HepG2 (cell line): Measurements from ENCODE around the gene USP2. TPM values are rescaled to one million over a fixed set of nuclear protein-coding genes. Genes with fewer than 3 reads are reported as not detected.

Source experiments
- KLF16 ChIP-seq, 2 experiments: sonication (generic) in 1 of 2; formaldehyde crosslinking in 1 of 2; IDR thresholded peaks; 2 replicates each; pipeline versions ENCODE4 v1.6.1 to v1.8.0; 2016 to 2023; ENCODE audit warnings: missing genetic modification reagents in 2 of 2, missing compliant biosample characterization in 1 of 2
- NFIB ChIP-seq: sonication (generic); formaldehyde crosslinking; IDR thresholded peaks from 2 replicates; pipeline ENCODE4 v1.9.0; 2021; ENCODE audit warnings: missing genetic modification reagents, mild to moderate bottlenecking, borderline replicate concordance
- PAX8 ChIP-seq: sonication (generic); formaldehyde crosslinking; IDR thresholded peaks from 2 replicates; pipeline ENCODE4 v1.8.0; 2022; ENCODE audit warnings: mild to moderate bottlenecking, missing genetic modification reagents, borderline replicate concordance
- SNAPC4 ChIP-seq: sonication (generic); formaldehyde crosslinking; IDR thresholded peaks from 2 replicates; pipeline ENCODE4 v1.4.0; 2020; ENCODE audit warnings: mild to moderate bottlenecking, missing genetic modification reagents
- SOX6 ChIP-seq, 2 experiments: fragments of 450-650 bp in 1 of 2; sonication (generic) in 1 of 2; formaldehyde crosslinking in 1 of 2; IDR thresholded peaks; 2 replicates each; pipeline versions ENCODE4 v1.4.0 to v1.6.1; 2017 to 2020; ENCODE audit warnings: antibody characterized with exemption in 1 of 2, mild to moderate bottlenecking in 1 of 2, missing genetic modification reagents in 1 of 2
- THAP9 ChIP-seq: sonication (generic); formaldehyde crosslinking; IDR thresholded peaks from 2 replicates; pipeline ENCODE4; 2020; ENCODE audit warnings: missing genetic modification reagents, mild to moderate bottlenecking, borderline replicate concordance
- TOE1 ChIP-seq: sonication (generic); formaldehyde crosslinking; IDR thresholded peaks from 2 replicates; pipeline ENCODE4 v1.4.0; 2020; ENCODE audit warnings: mild to moderate bottlenecking, missing genetic modification reagents
- TP53 ChIP-seq: sonication (generic); formaldehyde crosslinking; conservative IDR thresholded peaks from 2 replicates; pipeline ENCODE4 v1.4.0; 2020; ENCODE audit warnings: missing genetic modification reagents
- ZKSCAN5 ChIP-seq: sonication (generic); formaldehyde crosslinking; IDR thresholded peaks from 2 replicates; pipeline ENCODE4 v1.5.1; 2020; ENCODE audit warnings: mild to moderate bottlenecking, missing genetic modification reagents
- ZNF232 ChIP-seq: sonication (generic); formaldehyde crosslinking; IDR thresholded peaks from 2 replicates; pipeline ENCODE4 v1.4.0; 2020; ENCODE audit warnings: missing genetic modification reagents, borderline replicate concordance
- ZNF235 ChIP-seq: sonication (generic); formaldehyde crosslinking; IDR thresholded peaks from 2 replicates; pipeline ENCODE4 v1.8.1; 2023; ENCODE audit warnings: mild to moderate bottlenecking, missing genetic modification reagents, borderline replicate concordance
- ZNF605 ChIP-seq: sonication (generic); formaldehyde crosslinking; IDR thresholded peaks from 2 replicates; pipeline ENCODE4 v1.8.0; 2022; ENCODE audit warnings: mild to moderate bottlenecking, missing genetic modification reagents
- ZNF644 ChIP-seq: IDR thresholded peaks from 2 replicates; pipeline ENCODE4 v1.6.1; 2016; ENCODE audit warnings: low read depth
- ZSCAN31 ChIP-seq: sonication (generic); formaldehyde crosslinking; IDR thresholded peaks from 2 replicates; pipeline ENCODE4 v1.5.0; 2020; ENCODE audit warnings: low read depth, mild to moderate bottlenecking, missing genetic modification reagents
- polyA plus RNA-seq, 8 experiments: library from polyadenylated mRNA; depleted of rRNA in 3 of 8; stranded (reverse) in 7 of 8; unstranded in 1 of 8; fragments of >200 nt; fragmentation: Illumina TruSeq in 4 of 8; extraction: Trizol in 4 of 8; gene quantifications; 2 replicates each; pipeline versions ENCODE4 v1.2.1 to v1.2.3, GENCODE V29; 2011 to 2016; ENCODE audit warnings: low read depth in 4 of 8, missing spikeins in 1 of 8, mixed read lengths in 1 of 8; ENCODE audit not compliant: insufficient read depth in 1 of 8
- total RNA-seq, 5 experiments: library from RNA; depleted of rRNA; stranded (reverse); fragments of >200 nt; fragmentation: Illumina TruSeq; extraction: Trizol; gene quantifications; 2 replicates each; pipeline ENCODE4 v1.2.3, GENCODE V29; 2016; ENCODE audit warnings: low read depth in 1 of 5
- TF ChIP-seq, protein P1 (sequence below): IDR thresholded peaks from 2 replicates; pipeline ENCODE4 v1.6.1; 2016; ENCODE audit warnings: missing compliant biosample characterization, missing genetic modification reagents, borderline replicate concordance
- TF ChIP-seq, protein P2 (sequence below): fragments of 450-650 bp; IDR thresholded peaks from 2 replicates; pipeline ENCODE4 v1.6.1; 2016

USP2 gene
- total and polyA plus RNA-seq, 2 of the 13 experiments (the other 11 are each of a cell fraction or from before 2014, with no cell fraction given), result 2.5 to 6.0 TPM

DNA sequence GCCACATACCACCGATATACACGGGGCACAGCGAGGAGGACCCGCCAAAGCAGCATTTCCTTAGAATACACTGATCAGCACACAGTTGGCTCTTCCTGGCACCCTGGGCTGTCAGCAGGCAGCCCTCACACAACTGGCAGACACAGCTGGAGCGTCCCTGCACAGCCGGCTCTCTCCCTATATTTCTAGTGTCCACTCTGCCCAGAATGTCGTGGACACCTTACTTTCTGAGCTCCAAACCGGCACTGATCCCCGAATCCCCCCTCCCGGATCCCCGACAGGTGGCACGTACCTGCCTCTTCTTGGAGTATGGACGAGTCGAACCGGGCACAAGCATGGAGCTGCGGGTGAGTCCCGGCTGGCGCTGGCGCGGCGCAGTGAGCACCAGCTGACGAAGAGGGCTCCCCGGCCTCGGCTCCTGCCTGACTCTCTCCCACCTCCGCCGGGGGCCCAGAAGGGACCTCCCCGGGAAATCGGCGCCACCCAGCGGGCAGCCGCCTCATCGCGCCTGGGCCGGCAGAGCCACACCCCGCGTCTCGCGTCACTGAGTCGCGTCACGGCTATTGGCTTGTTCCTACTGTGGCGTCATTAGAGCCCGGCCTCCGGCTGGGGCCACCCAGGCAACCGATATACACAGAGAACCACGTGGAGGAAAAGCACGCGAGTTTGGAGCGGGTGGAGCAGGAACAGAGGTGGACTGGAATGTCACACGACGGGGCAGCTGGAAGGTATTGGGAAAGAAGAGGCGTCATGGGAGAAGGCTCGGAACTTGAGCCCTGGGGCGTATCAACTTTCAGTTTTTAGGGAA lies at the start of gene USP2 (continued):
- TF ChIP-seq ZSCAN31 (CRISPR knock-in tag) (peak; percentile 72; the same call in 1 of the 2 replicates), ZNF605 (CRISPR knock-in tag) (peak; percentile 69; the same call in 1 of the 2 replicates), KLF16 (CRISPR knock-in tag; IDR thresholded peaks at IDR 0.05) (peak in 1 of 2 experiments; percentile 91; a peak in 2 of 4 replicates), SNAPC4 (CRISPR knock-in tag) (no peak), TP53 (CRISPR knock-in tag) (0 out of 2 replicates have a peak, but pooled peaks have one; percentile 35), NFIB (CRISPR knock-in tag) (no peak), TOE1 (CRISPR knock-in tag) (peak; percentile 64; the same call in 1 of the 2 replicates), PAX8 (CRISPR knock-in tag) (no peak), ZKSCAN5 (CRISPR knock-in tag) (no peak), ZNF235 (no peak), SOX6 (IDR thresholded peaks at IDR 0.05) (no peak), SOX6 (CRISPR knock-in tag; IDR thresholded peaks at IDR 0.05) (peak; percentile 36; the same call in 1 of the 2 replicates), ZNF232 (CRISPR knock-in tag) (no peak), ZNF644 (CRISPR knock-in tag) (0 out of 2 replicates have a peak, but pooled peaks have one; percentile 24), THAP9 (CRISPR knock-in tag) (peak; percentile 35; the same call in 1 of the 2 replicates)
- TF ChIP-seq, protein P1, sequence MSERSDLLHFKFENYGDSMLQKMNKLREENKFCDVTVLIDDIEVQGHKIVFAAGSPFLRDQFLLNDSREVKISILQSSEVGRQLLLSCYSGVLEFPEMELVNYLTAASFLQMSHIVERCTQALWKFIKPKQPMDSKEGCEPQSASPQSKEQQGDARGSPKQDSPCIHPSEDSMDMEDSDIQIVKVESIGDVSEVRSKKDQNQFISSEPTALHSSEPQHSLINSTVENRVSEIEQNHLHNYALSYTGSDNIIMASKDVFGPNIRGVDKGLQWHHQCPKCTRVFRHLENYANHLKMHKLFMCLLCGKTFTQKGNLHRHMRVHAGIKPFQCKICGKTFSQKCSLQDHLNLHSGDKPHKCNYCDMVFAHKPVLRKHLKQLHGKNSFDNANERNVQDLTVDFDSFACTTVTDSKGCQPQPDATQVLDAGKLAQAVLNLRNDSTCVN, result peak; percentile 74; the same call in 1 of the 2 replicates
- TF ChIP-seq, protein P2, sequence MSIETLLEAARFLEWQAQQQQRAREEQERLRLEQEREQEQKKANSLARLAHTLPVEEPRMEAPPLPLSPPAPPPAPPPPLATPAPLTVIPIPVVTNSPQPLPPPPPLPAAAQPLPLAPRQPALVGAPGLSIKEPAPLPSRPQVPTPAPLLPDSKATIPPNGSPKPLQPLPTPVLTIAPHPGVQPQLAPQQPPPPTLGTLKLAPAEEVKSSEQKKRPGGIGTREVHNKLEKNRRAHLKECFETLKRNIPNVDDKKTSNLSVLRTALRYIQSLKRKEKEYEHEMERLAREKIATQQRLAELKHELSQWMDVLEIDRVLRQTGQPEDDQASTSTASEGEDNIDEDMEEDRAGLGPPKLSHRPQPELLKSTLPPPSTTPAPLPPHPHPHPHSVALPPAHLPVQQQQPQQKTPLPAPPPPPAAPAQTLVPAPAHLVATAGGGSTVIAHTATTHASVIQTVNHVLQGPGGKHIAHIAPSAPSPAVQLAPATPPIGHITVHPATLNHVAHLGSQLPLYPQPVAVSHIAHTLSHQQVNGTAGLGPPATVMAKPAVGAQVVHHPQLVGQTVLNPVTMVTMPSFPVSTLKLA, result peak; percentile 99
